Superior temporal gyrus (tissue), 1 donor: ENCODE measurements around the gene CLEC16A.
"Not testable (repeated sequence)": the region's sequence is repeated elsewhere in the genome, so short reads cannot be mapped to it uniquely, and the experiment has no call there.

ENCODE experiments used
- DNase-seq: peaks from one replicate; pipeline ENCODE4 v3.0.0-alpha.2; 2016; ENCODE audit errors: extremely low spot score

Gene CLEC16A

DNA sequence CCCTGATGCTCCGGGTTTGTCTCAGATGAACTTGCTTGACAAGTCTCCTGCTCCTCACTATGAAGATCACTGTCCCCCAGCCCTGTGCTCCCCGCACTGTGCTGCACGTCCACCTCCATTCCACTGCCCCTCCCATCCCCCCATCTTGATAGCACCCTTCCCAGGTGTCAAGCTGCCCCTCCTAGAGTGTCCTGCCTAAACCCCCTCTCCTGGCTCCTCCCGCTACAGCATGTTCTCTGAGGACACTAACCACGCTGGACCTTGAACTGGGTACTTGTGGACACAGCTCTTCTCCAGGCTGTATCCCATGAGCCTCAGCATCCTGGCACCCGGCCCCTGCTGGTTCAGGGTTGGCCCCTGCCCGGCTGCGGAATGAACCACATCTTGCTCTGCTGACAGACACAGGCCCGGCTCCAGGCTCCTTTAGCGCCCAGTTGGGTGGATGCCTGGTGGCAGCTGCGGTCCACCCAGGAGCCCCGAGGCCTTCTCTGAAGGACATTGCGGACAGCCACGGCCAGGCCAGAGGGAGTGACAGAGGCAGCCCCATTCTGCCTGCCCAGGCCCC, 20.6 kb upstream of the CLEC16A start:
- peak; percentile 47 for DNase-seq

DNA sequence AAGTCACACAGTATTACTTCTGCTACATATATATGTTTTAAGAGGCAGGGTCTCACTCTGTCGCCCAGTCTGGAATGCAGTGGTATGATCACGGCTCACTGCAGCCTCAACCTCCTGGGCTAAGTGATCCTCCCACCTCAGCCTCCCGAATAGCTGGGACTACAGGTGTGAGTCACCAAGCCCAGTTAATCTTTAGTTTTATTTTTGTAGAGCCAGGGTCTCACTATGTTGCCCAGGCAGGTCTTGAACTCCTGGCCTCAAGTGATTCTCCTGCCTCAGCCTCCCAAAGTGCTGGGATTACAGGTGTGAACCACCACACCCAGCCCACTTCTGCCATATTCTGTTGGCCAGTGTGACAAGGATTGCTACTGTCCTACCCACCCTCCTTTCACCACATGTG, 19.1 kb upstream of the CLEC16A start:
- not testable (repeated sequence) for DNase-seq

DNA sequence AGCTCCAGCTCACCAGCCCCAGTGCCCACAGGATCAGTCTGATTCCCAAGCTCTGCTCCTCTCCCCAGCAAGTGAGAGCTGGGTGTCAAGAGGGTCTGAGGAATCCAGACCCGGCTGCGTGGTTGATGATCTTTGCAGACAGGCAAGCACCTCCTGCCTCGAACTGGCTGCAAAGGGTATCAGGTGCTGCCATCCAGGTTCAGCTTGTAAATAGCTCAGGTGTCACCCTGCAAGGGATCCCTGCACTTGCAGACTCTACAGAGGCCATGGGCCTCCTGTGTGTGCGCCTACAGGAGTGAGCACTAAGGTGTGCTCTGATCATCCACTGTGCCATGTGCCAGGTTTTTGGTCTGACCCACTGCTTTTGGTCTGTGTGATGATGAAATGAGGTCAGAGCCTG, 18.3 kb upstream of the CLEC16A start:
- DNase-seq: no peak

DNA sequence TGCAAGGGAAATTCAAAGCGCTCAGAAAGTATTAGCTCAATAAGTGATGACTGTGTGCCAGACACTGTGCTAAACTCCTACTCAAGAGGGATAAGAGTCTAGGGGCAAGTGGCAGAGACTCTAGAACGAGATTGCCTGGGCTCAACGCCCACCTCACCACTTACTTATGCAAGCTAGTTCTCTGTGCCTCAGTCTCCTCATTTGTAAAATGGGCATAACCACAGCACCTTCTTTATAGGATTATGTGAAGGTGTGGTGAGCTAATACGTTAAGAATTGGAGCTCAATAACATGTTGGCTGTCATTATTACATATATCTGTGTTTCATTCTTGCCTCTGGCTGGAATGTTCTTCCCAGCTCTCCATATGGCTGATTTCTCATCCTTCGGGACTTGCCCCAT, 17.5 kb upstream of the CLEC16A start:
- no peak for DNase-seq

DNA sequence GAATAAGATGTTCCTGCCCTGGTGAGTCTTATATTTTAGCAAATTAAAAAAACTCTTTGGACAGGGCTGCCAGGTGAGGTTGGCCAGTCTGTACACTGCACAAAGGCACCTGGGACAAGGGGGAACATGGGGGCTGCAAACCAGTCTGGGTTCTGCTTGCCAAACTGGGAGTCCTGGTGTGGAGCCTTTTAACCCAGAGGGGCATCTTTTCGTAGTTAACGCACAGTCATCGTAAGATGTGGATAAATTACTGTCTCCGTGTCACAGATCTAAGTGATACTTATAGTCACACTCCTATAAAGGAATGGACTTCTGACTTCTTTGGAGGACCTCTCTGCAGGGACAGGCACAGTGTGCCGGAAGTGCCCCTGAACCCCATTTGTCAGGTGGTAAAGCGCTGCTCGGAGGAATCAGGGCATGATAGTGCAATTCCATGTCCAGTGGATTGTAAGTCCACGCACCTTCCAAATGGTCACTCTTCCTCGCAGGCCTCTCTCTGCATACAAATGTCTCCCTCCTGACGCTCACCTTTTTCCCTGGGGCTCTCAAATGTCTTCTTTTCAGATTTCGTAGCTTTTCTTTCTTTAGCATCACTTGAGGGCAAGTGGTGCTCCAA, 16.8 kb upstream of the CLEC16A start:
- DNase-seq: no peak

DNA sequence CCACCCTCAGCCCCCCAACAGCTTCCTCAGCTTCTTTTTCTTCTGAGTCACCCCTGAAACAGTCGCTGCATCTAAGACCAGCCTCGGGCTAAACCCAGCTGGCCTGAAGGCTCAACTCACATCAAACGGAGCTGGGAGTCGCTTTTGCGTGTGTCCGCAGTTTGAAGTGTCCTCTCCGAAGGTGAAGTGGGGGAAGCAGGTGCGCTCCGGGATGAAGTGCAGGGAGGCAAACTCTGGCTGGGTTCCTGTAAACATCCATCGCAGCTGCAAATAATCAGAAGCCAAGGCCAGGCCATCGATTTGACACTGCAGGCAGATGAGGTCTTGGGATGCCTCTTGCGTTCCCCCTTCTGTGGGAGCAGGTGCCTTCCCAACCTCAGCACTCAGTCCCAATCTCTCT, 15.3 kb upstream of the CLEC16A start:
- not testable (repeated sequence) for DNase-seq

DNA sequence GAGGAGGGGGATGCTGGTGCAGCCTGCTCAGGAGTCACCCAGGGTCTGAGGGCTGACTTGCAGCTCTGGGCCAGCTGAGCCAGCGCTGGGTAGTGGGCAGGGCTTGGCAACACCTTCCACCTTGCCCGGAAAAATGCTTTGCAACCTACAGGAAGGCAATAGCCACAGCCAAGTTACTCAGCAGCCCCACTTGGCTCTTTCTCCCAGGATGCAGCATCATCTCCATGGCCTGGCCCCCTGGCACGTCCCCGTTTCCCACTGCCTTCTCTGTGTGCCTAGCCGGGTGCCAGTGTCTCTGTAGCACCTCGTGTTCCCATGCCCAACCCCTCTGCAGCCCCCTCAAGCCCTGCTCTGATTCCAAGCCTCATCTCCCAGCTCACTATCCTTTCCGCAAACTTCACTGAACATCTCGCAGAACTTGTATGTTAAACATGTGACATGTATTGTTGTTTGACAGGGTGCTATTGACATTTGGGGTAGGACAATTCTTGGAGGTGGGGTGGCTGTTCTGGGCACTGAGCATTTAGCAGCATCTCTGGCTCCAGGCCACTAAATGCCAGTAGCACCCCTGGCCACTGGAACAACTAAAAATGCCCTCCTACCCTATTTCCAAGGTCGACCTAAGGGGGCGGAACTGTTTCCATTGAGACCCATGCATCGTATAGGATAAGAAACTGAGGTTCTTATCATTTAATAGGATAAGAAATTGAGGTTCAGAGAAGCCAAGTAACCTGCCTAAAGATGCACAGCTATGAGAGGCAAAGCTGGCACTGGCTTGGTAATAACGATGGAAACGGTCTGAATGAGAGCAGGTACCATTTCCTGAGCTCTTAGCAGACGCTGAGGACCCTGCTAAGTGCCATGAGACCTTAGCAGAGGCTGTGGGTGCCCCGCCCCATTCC, 14.3 kb upstream of the CLEC16A start:
- DNase-seq: no peak

DNA sequence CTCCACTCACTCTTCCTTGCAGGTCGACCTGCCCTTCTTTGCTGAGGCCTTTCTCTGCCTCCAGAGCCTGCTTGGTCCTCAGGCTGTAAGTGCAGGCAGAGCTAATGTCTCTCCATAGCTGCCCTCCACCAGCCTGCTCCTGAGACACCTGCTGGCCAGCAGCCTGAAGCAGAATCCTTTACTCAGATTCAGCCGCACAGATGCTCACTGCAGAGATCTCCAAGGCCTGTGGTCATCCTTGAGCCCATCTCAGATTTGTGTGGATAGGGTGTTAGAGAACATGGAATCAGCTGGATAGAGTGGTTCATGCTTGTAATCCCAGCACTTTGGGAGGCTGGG, 13.6 kb upstream of the CLEC16A start:
- no peak for DNase-seq

DNA sequence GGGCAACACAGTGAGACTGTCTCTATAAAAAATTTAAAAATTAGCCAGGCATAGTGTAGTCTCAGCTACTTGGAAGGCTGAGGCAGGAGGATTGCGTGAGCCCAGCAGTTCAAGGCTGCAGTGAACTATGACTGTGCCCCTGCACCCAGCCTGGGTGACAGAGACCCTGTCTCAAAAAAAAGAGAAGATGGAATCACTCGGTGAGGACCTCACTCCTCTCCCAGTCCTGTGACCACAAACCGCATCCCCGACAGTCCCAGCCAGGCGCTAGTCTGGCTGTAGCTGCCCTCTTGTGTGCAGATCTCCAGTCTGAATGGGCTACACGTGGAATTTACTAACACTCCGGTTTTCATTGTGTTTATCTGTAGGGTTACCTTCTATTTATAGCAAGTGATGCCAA, 13.2 kb upstream of the CLEC16A start:
- DNase-seq: no peak

DNA sequence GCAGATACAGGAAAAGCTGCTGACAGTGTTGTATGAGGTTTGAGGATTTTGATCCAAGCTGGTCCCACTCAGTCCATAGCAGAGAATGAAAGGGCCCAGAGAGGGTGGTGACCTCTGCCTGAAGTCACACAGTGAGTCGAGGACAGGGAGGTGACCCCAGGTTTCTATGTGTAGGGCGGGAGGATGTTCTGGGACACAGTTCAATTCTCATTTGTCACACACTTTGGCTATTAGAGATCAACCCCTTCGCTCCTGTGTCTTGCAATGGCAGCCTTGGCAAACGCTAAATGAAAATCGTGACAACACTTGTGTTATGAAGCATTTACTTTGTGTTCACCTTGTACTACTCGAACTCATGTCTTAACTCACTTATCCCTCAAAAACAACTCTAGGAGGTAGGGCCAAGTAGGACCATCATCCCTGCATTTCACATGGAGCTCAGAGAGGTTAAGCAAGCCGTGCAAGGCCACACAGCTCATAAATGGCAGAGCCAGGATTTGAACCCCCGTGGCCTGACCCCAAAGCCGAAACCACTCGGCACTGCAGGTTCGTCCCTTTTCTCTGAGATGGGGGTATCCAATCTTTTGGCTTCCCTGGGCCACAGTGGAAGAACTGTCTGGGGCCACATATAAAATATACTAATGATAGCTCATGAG, 12.3 kb upstream of the CLEC16A start:
- DNase-seq: no peak

DNA sequence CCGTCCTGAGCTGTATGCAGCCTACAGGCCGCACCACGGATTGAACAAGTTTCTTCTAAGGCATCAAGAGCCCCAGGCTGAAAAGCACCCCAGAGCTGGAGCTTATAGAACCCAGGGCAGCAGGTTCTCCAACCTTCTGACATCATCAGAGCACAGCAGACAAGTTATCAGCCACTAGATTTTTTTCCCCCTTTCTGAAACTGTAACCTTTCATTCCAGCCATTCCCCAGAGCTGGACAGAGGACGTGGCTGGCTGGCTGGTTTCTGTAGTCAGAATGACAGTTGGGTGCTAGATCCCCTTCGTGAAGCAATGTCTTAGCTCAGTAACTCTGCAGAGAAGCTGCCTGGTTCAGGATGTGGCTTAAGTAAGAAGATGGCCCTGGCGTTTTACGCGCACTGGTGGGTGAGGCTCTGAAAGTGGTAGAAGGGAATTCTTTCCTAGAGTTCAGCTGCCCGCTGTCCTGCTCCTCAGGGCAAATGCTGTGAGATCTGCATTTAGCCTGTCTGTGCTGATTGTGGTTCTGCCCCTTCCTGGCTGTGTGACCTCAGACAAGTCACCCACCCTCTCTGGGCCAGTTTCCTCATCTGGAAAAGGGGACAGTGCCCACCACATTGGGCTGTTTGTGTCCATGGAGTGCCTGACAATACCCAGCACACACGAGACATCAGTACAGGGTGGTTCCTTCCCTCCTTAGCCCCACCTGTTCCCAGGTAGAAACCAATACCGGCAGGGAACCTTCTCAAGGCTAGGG, 11.2 kb upstream of the CLEC16A start:
- DNase-seq: no peak

DNA sequence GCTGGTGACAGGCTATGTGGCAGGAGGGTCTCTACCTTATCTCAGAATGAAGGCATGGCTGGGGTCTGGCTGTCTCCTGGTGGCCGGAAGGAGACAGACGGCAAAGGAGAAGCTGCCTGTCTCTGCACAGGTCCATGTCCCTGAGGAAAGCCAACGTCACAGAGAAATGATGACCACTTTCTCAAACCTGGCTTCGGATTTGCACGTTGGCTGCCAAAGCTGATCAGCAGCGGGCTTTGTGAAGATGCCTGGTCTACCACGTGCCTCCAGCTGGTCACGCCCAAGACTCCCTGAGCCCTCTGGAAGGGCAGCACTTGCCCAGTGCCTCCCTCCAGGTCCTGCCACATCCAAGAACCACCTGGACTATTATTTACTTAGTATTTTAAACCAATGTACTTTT, 10.5 kb upstream of the CLEC16A start:
- no peak for DNase-seq

DNA sequence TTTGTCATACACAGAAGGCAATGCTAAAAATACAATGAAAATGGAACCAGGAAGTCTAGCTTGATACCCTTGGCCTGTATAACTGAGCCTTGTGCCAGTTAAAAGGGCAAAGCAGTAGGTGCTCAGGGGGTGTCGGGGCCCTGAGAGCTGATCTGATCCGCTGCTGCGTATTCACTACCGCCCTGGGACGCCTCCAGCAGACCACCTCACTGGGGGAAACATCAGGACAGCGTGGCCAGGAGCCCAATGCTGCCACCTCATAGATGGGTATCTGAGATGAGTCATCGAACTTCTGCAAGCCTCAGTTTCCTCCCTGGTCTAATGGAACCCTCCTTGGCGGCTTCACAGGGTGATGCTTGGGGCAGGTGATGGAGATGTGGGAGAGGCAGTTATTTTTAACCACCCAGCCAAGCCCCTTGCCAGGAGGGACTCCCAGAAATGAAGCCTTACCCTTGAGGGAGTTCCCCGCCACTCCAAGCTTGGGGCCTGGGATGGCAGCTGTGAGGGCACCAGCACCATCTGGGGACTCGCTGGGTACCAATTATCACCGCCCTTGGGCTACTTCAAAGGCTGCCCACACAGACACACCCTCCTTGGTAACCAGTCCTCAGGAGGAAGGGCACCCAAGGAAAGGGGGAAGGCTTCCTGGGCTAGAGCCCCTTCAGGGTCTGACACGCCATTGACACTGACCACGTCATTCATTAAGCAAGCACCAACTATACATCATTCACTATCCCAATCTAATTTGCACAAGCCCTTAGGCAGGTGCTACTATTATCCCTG, 9.8 kb upstream of the CLEC16A start:
- DNase-seq: no peak

DNA sequence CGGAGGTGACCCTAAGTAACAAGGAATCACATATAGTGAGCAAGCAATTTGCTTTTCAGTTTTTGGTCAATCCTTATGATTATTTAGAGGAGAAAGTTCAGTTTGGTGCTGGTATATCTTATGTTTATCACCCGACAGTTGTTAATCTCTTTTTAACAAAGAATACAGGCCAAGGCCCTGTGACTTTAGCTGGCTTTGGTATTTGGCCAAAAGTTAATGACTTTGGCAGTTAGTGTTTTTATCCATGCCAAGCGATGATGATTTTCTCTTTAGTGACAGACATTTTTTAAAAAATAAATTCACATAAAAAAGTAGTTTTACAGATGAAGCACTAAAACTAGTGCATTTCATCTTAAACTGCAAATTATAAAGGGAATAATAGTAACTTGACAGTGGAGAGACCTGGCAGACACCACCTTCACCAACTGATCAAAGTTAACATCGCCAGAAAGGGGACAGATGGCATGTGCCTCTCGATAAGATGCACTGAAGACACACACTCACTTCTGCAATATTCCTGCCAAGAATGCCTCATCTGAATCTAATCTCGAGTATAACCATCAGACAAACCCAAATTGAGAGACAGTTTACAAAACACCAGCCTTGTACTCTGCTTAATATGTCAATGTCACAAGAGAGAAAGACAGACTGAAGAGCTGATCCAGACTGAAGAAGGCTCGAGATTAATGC, 9.0 kb upstream of the CLEC16A start:
- no peak for DNase-seq

DNA sequence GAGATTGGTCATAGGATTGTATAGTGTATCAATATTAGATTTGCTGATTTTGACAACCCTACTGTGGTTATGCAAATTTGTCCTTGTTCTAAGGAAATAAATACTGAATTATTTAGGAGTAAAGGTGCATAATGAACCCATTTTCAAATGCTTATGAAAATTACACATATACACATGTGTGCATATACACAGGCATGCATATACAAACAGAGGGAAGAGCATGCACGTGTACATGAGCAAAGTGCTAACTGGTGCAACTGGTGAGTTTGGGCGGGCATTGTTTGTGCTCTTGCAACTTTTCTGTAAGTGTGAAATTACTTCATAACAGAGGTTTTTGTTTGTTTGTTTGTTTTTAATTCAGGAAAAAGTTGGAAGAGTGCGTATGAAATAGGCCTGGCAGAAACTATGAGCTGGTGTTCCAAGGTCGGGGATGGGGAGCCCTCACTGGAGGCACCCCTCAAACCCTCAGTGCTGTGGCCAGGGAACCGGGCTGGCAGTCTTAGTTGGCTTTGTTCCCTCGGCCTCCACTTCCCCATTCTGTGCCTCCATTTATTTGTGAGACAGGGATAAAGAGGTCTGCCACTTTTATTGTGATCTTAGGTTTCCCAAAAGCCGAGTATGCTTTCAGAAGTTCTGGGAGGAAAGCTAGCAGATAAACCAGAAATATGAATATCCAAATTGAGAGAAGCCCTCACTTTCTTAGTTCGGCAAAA, 7.9 kb upstream of the CLEC16A start:
- DNase-seq: no peak

DNA sequence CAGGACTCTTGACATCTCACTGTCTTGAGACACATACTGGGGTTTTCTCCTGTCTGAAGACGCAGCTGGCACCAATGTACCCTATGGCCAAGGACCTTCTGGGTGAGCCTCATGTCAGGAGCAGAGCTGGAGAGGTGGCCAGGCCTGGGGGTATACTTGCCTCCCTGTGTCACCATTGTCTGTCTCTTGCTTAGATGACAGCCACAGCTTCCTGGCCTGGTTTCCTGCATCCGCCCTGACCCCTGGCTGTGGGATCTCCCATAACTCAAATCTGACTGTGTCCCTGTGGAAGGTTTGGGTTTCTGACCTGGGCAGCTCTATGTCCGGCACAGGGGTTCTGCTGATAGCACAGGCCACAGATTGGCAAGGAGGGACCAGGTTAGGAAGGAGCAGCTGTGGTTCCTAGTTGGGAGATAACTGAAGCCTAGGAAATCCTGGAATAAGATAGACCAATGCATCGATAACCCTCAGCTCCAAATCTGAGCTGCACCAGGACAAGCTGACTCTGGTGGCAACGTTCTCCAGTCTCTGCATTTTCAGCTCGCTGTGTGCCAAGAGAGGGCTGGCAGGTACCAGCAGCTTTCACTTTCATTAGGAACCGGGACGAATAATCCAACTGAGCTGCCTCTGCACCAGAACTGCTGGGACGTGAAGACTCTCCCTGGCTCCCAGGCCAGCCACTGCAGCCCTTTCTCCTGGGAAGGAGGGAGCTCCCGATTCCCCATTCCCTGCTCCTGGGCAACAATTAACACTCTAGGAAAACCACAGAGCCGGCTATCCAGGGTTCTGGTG, 7.1 kb upstream of the CLEC16A start:
- DNase-seq: no peak

DNA sequence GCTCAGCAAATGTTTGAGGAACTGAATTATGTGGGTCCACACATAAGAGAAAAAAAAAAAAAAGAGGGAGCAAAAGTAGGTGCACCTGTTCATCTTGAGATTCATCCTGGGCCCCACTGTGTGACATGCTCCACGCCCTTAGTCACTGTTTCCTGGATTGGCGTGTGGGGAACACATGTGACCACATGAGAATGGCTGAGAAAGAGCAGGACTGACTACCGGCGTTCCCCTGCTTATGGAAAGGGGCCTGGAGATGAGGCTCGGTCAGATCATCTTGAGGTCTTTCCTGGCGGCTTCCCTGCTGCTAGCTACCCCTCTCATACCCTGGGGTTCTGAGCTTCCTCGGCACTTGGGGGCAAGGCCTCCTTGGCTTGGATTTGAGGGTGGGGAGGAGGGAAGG, 6.0 kb upstream of the CLEC16A start:
- DNase-seq: no peak

DNA sequence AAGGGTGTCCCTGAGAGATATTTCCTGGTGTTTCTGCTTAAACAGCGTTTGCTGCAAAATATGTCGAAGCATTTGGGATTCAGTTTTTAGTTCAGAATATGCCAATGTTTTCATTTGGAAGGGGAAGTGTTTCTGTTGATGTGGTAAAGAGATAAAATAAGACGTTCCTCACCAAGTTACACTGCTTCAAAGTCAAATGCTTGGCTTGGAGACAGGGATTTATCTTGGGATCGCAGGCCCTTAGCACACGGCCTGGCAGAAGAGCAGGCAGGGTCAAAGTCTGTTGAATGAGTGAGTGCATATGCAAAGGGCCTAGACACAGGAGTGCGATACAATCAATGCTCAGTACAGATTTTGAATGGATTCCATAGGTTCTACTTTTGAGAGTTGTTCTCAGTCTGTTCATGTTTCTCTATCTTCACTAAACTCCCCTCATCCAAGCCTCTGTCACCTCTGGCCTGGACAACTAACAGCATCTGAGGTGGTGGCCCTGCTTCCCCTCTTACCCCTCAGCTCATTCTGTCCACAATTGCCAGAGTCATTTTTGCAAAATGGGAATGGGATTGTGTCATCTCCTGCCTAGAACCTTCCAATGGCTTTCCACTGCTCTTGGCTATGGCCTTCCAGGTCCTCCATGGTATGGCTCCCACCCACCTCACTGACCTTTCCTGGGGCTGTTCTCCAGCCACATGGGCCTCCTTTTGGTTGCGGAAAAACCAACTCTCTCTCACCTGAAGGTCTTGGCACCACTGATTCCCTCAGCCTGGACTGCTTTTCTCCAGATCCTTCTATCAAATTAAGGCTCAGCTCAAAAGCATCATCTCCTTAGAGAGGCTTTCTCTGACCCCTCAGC, 5.3 kb upstream of the CLEC16A start:
- no peak for DNase-seq
